ENCODE results near the gene RFX2. TPM values are rescaled to one million over a fixed set of nuclear protein-coding genes. Genes with fewer than 3 reads are reported as not detected.

The RFX2 gene
- total RNA-seq, 1 experiment from 2014 or later, result 10.5 TPM

GRCh38 chr19:5985098-5985783, 125.1 kb downstream of the RFX2 start:
- intact Hi-C loops (cut with micrococcal nuclease), result no loop called here
- DNase-seq, result peak; percentile 54
- H3K4me2 ChIP-seq (ENCODE audit: low read length), result no peak overlapping the region

GRCh38 chr19:5984600-5984999, 125.7 kb downstream of the RFX2 start:
- DNase-seq, result no peak
- no peak overlapping the region for H3K4me2 ChIP-seq (ENCODE audit: low read length)
- no peaks in the 10 kb centered on the region for H3K36me3 ChIP-seq (ENCODE audit: low read depth, low read length)
- H3K9me2 ChIP-seq (replicated peaks; ENCODE audit: low read length), result no peaks in the 10 kb centered on the region
- H3K9me3 ChIP-seq (ENCODE audit: low read length), result no peaks in the 10 kb centered on the region
- ChIA-PET CTCF (no interaction called here), POLR2A (ENCODE audit: unreplicated experiment) (no interaction called here)
- TF ChIP-seq EZH2phosphoT487 (IDR thresholded peaks at IDR 0.05; ENCODE audit: borderline replicate concordance, low read length) (no peak), EZH2 (IDR thresholded peaks at IDR 0.05; ENCODE audit: low read length, unreplicated experiment) (no peak), CTCF (conservative IDR thresholded peaks at IDR 0.05; ENCODE audit: low read depth, low read length) (no peak)
- H3K27ac ChIP-seq (ENCODE audit: low read length), result no peak overlapping the region
- no peaks in the 10 kb centered on the region for H3F3A ChIP-seq (ENCODE audit: low read length, unreplicated experiment)
- H3K79me2 ChIP-seq (ENCODE audit: low read length), result peaks cover 11% of the 10 kb centered on the region
- H3K9ac ChIP-seq (ENCODE audit: low read length), result no peak overlapping the region
- no peak for ATAC-seq
- H3K4me1 ChIP-seq (ENCODE audit: insufficient read depth, low read length), result peaks cover 13% of the 10 kb centered on the region
- BruUV-seq (replicated peaks), result no TSS peak
- intact Hi-C loops (cut with micrococcal nuclease), result no loop called here
- H2AFZ ChIP-seq (ENCODE audit: low read length), result no peak overlapping the region
- H4K20me1 ChIP-seq (ENCODE audit: low read length), result no peaks in the 10 kb centered on the region
- H3K27me3 ChIP-seq (ENCODE audit: low read length), result no peaks in the 10 kb centered on the region
- H3K4me3 ChIP-seq (ENCODE audit: low read length), result no peak overlapping the region

More at GRCh38 chr19:5985098-5985783, 125.1 kb downstream of the RFX2 start:
- Histone ChIP-seq H3K9ac (ENCODE audit: low read length) (no peak overlapping the region), H3K9me3 (ENCODE audit: low read length) (no peaks in the 10 kb centered on the region), H4K20me1 (ENCODE audit: low read length) (no peaks in the 10 kb centered on the region), H3K4me1 (ENCODE audit: insufficient read depth, low read length) (peaks cover 10% of the 10 kb centered on the region; the same call in 1 of the 2 replicates), H3K27ac (ENCODE audit: low read length) (no peak overlapping the region), H2AFZ (ENCODE audit: low read length) (no peak overlapping the region), H3K79me2 (ENCODE audit: low read length) (peaks cover 5% of the 10 kb centered on the region), H3K36me3 (ENCODE audit: low read depth, low read length) (no peaks in the 10 kb centered on the region), H3K27me3 (ENCODE audit: low read length) (no peaks in the 10 kb centered on the region), H3F3A (ENCODE audit: low read length, unreplicated experiment) (no peaks in the 10 kb centered on the region), H3K4me3 (ENCODE audit: low read length) (no peak overlapping the region), H3K9me2 (replicated peaks; ENCODE audit: low read length) (no peaks in the 10 kb centered on the region)
- peak; percentile 14; the same call in 1 of the 2 replicates for ATAC-seq
- no TSS peak for BruUV-seq (replicated peaks)
- ChIA-PET POLR2A (ENCODE audit: unreplicated experiment) (no interaction called here), CTCF (interaction anchor here (1.1 kb wide), 1 partner anchor 38 kb away, joined by 4 read pairs; no protein-coding TSS in a partner anchor)
- TF ChIP-seq CTCF (conservative IDR thresholded peaks at IDR 0.05; ENCODE audit: low read depth, low read length) (no peak), EZH2phosphoT487 (IDR thresholded peaks at IDR 0.05; ENCODE audit: borderline replicate concordance, low read length) (no peak), EZH2 (IDR thresholded peaks at IDR 0.05; ENCODE audit: low read length, unreplicated experiment) (no peak)

GRCh38 chr19:5983367-5983955, 126.8 kb downstream of the RFX2 start:
- peaks cover 24% of the 10 kb centered on the region for H3K4me1 ChIP-seq (ENCODE audit: insufficient read depth, low read length)
- peaks cover 23% of the 10 kb centered on the region for H3K79me2 ChIP-seq (ENCODE audit: low read length)
- no peaks in the 10 kb centered on the region for H3K9me3 ChIP-seq (ENCODE audit: low read length)
- H2AFZ ChIP-seq (ENCODE audit: low read length), result no peak overlapping the region
- ChIA-PET POLR2A (ENCODE audit: unreplicated experiment) (no interaction called here), CTCF (no interaction called here)
- no peak overlapping the region for H3K4me2 ChIP-seq (ENCODE audit: low read length)
- TF ChIP-seq EZH2 (IDR thresholded peaks at IDR 0.05; ENCODE audit: low read length, unreplicated experiment), result no peak
- TF ChIP-seq CTCF (conservative IDR thresholded peaks at IDR 0.05; ENCODE audit: low read depth, low read length), result no peak
- TF ChIP-seq EZH2phosphoT487 (IDR thresholded peaks at IDR 0.05; ENCODE audit: borderline replicate concordance, low read length), result no peak
- no peaks in the 10 kb centered on the region for H3F3A ChIP-seq (ENCODE audit: low read length, unreplicated experiment)
- no peaks in the 10 kb centered on the region for H3K36me3 ChIP-seq (ENCODE audit: low read depth, low read length)
- no peak overlapping the region for H3K27ac ChIP-seq (ENCODE audit: low read length)
- DNase-seq (no peak), ATAC-seq (no peak)
- intact Hi-C loops (cut with micrococcal nuclease), result no loop called here
- no peak overlapping the region for H3K9ac ChIP-seq (ENCODE audit: low read length)
- no peaks in the 10 kb centered on the region for H4K20me1 ChIP-seq (ENCODE audit: low read length)
- no peaks in the 10 kb centered on the region for H3K9me2 ChIP-seq (replicated peaks; ENCODE audit: low read length)
- H3K27me3 ChIP-seq (ENCODE audit: low read length), result no peaks in the 10 kb centered on the region
- no TSS peak for BruUV-seq (replicated peaks)
- no peak overlapping the region for H3K4me3 ChIP-seq (ENCODE audit: low read length)

All from PC-3 (cell line).